22Rv1 (cell line): ENCODE data around the gene MRPL53.

ENCODE experiments used
- CTCF ChIP-seq: fragments of 450-650 bp; IDR thresholded peaks from 2 replicates; pipeline ENCODE4 v1.5.1; 2017; ENCODE audit warnings: mild to moderate bottlenecking
- ZFX ChIP-seq: fragments of 450-650 bp; IDR thresholded peaks from 2 replicates; pipeline ENCODE4 v1.6.1; 2017; ENCODE audit warnings: antibody characterized with exemption, borderline replicate concordance

DNA sequence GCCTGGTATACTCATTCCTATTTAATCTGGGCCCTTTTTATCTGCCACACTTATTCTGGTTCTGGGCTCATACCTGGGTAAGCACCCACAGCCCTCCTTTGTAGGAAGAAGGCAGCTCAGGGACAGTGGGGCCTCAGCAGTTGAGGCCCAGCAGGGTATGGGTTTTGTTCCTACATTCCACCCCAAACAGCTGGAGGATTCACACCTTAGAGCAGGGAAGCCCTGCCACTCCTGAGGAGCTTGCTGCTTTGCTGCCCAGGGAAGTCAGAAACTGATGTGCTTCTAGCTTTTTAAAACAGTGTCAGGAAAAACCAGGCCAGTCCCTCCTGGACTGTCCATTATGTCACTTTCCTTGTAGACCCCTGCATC is 28.1 kb upstream of the MRPL53 start:
- TF ChIP-seq CTCF = no peak
- no peak for TF ChIP-seq ZFX
